ENCODE results near the gene ZBTB43.
"Not testable (repeated sequence)": the region's sequence is repeated elsewhere in the genome, so short reads cannot be mapped to it uniquely, and the experiment has no call there.

The ZBTB43 gene

GRCh38 chr9:126804696-126805553 is at the start of gene ZBTB43:
ZBTB43 (plus strand) TSS chr9:126805040; CDS start chr9:126832510, 27,470 bp downstream.
- DNase-seq, result peak; percentile 93
- in situ Hi-C loops (cut with HindIII; ENCODE audit: low pct_ligation_motif_present, low pct_unique_long_range_greater_than_20kb, low sequenced_read_pairs), result no loop called here

- DNase-seq, result no peak
- in situ Hi-C loops (cut with HindIII; ENCODE audit: low pct_ligation_motif_present, low pct_unique_long_range_greater_than_20kb, low sequenced_read_pairs), result no loop called here
Observed at GRCh38 chr9:126755317-126755875, 49.4 kb upstream of the ZBTB43 start.

GRCh38 chr9:126756238-126756637 is 48.6 kb upstream of the ZBTB43 start:
- DNase-seq, result no peak
- in situ Hi-C loops (cut with HindIII; ENCODE audit: low pct_ligation_motif_present, low pct_unique_long_range_greater_than_20kb, low sequenced_read_pairs), result no loop called here

- in situ Hi-C loops (cut with HindIII; ENCODE audit: low pct_ligation_motif_present, low pct_unique_long_range_greater_than_20kb, low sequenced_read_pairs), result no loop called here
- no peak for DNase-seq
Observed at GRCh38 chr9:126756876-126757415, 47.9 kb upstream of the ZBTB43 start.

GRCh38 chr9:126758916-126759585 is 45.8 kb upstream of the ZBTB43 start:
- in situ Hi-C loops (cut with HindIII; ENCODE audit: low pct_ligation_motif_present, low pct_unique_long_range_greater_than_20kb, low sequenced_read_pairs), result no loop called here
- DNase-seq, result no peak

- in situ Hi-C loops (cut with HindIII; ENCODE audit: low pct_ligation_motif_present, low pct_unique_long_range_greater_than_20kb, low sequenced_read_pairs), result no loop called here
Observed at GRCh38 chr9:126761274-126761673, 43.6 kb upstream of the ZBTB43 start.

GRCh38 chr9:126763130-126763764 is 41.6 kb upstream of the ZBTB43 start:
- in situ Hi-C loops (cut with HindIII; ENCODE audit: low pct_ligation_motif_present, low pct_unique_long_range_greater_than_20kb, low sequenced_read_pairs), result no loop called here
- no peak for DNase-seq

More at GRCh38 chr9:126761274-126761673, 43.6 kb upstream of the ZBTB43 start:
- no peak for DNase-seq

GRCh38 chr9:126773004-126773607 is 31.7 kb upstream of the ZBTB43 start:
- in situ Hi-C loops (cut with HindIII; ENCODE audit: low pct_ligation_motif_present, low pct_unique_long_range_greater_than_20kb, low sequenced_read_pairs), result no loop called here
- DNase-seq, result peak; percentile 33

GRCh38 chr9:126775926-126776325 is 28.9 kb upstream of the ZBTB43 start:
- DNase-seq, result no peak
- in situ Hi-C loops (cut with HindIII; ENCODE audit: low pct_ligation_motif_present, low pct_unique_long_range_greater_than_20kb, low sequenced_read_pairs), result no loop called here

- in situ Hi-C loops (cut with HindIII; ENCODE audit: low pct_ligation_motif_present, low pct_unique_long_range_greater_than_20kb, low sequenced_read_pairs), result no loop called here
Observed at GRCh38 chr9:126777733-126778132, 27.1 kb upstream of the ZBTB43 start.

GRCh38 chr9:126778141-126778540 is 26.7 kb upstream of the ZBTB43 start:
- DNase-seq, result no peak
- in situ Hi-C loops (cut with HindIII; ENCODE audit: low pct_ligation_motif_present, low pct_unique_long_range_greater_than_20kb, low sequenced_read_pairs), result no loop called here

More at GRCh38 chr9:126777733-126778132, 27.1 kb upstream of the ZBTB43 start:
- no peak for DNase-seq

- in situ Hi-C loops (cut with HindIII; ENCODE audit: low pct_ligation_motif_present, low pct_unique_long_range_greater_than_20kb, low sequenced_read_pairs); DNase-seq: not testable (repeated sequence)
Observed at GRCh38 chr9:126778696-126779095, 26.1 kb upstream of the ZBTB43 start.

- in situ Hi-C loops (cut with HindIII; ENCODE audit: low pct_ligation_motif_present, low pct_unique_long_range_greater_than_20kb, low sequenced_read_pairs), result no loop called here
- DNase-seq, result peak; percentile 69
Observed at GRCh38 chr9:126781186-126782052, 23.4 kb upstream of the ZBTB43 start.

- in situ Hi-C loops (cut with HindIII; ENCODE audit: low pct_ligation_motif_present, low pct_unique_long_range_greater_than_20kb, low sequenced_read_pairs), result no loop called here
- DNase-seq, result no peak
Observed at GRCh38 chr9:126782053-126782388, 22.8 kb upstream of the ZBTB43 start.

- no peak for DNase-seq
- in situ Hi-C loops (cut with HindIII; ENCODE audit: low pct_ligation_motif_present, low pct_unique_long_range_greater_than_20kb, low sequenced_read_pairs), result no loop called here
Observed at GRCh38 chr9:126783949-126784348, 20.9 kb upstream of the ZBTB43 start.

GRCh38 chr9:126784401-126784800 is 20.4 kb upstream of the ZBTB43 start:
- in situ Hi-C loops (cut with HindIII; ENCODE audit: low pct_ligation_motif_present, low pct_unique_long_range_greater_than_20kb, low sequenced_read_pairs), result no loop called here
- no peak for DNase-seq

- DNase-seq; in situ Hi-C loops (cut with HindIII; ENCODE audit: low pct_ligation_motif_present, low pct_unique_long_range_greater_than_20kb, low sequenced_read_pairs): not testable (repeated sequence)
Observed at GRCh38 chr9:126784841-126785240, 20.0 kb upstream of the ZBTB43 start.

- DNase-seq, result no peak
- in situ Hi-C loops (cut with HindIII; ENCODE audit: low pct_ligation_motif_present, low pct_unique_long_range_greater_than_20kb, low sequenced_read_pairs), result no loop called here
Observed at GRCh38 chr9:126788046-126788445, 16.8 kb upstream of the ZBTB43 start.
